ENCODE results near the gene TATDN2.
A peak's percentile ranks its signal among the peaks of the same experiment; 100 is the strongest.

The TATDN2 gene

GRCh38 chr3:10248984-10249748, 907 bp downstream of the TATDN2 start:
- no peak for TF ChIP-seq CTCF (conservative IDR thresholded peaks at IDR 0.05; ENCODE audit: low read length)
- DNase-seq (ENCODE audit: low read depth) = no peak
- peak overlapping the region; percentile 88 for H3K4me3 ChIP-seq (ENCODE audit: low read length)

GRCh38 chr3:10249833-10250232, 1.6 kb downstream of the TATDN2 start:
- DNase-seq (ENCODE audit: low read depth) = peak; percentile 11
- no peak for TF ChIP-seq CTCF (conservative IDR thresholded peaks at IDR 0.05; ENCODE audit: low read length)
- peak overlapping the region; percentile 88 for H3K4me3 ChIP-seq (ENCODE audit: low read length)

GRCh38 chr3:10251006-10251405, 2.7 kb downstream of the TATDN2 start:
- no peak overlapping the region for H3K4me3 ChIP-seq (ENCODE audit: low read length)

GRCh38 chr3:10253731-10254130, 5.5 kb downstream of the TATDN2 start:
- TF ChIP-seq CTCF (conservative IDR thresholded peaks at IDR 0.05; ENCODE audit: low read length) = no peak
- DNase-seq (ENCODE audit: low read depth) = no peak
- no peak overlapping the region for H3K4me3 ChIP-seq (ENCODE audit: low read length)

More at GRCh38 chr3:10251006-10251405, 2.7 kb downstream of the TATDN2 start:
- TF ChIP-seq CTCF (conservative IDR thresholded peaks at IDR 0.05; ENCODE audit: low read length) = no peak
- DNase-seq (ENCODE audit: low read depth) = no peak

GRCh38 chr3:10255835-10256234, 7.6 kb downstream of the TATDN2 start:
- H3K4me3 ChIP-seq (ENCODE audit: low read length) = no peak overlapping the region
- no peak for DNase-seq (ENCODE audit: low read depth)
- no peak for TF ChIP-seq CTCF (conservative IDR thresholded peaks at IDR 0.05; ENCODE audit: low read length)

- no peak overlapping the region for H3K4me3 ChIP-seq (ENCODE audit: low read length)
- DNase-seq (ENCODE audit: low read depth) = no peak
- no peak for TF ChIP-seq CTCF (conservative IDR thresholded peaks at IDR 0.05; ENCODE audit: low read length)
Observed at GRCh38 chr3:10259036-10259435, 10.8 kb downstream of the TATDN2 start.

- TF ChIP-seq CTCF (conservative IDR thresholded peaks at IDR 0.05; ENCODE audit: low read length) = no peak
- no peak overlapping the region for H3K4me3 ChIP-seq (ENCODE audit: low read length)
- no peak for DNase-seq (ENCODE audit: low read depth)
Observed at GRCh38 chr3:10259798-10260197, 11.5 kb downstream of the TATDN2 start.

Measured in AG10803 (cell line).